ENCODE data around the gene NTM.
A peak's percentile ranks its signal among the peaks of the same experiment; 100 is the strongest.

Gene NTM

GRCh38 chr11:131924457-131925201 lies 554.2 kb downstream of the NTM start:
- TF ChIP-seq CTCF (IDR thresholded peaks at IDR 0.05; ENCODE audit: low read depth, low read length), result no peak
- no peak overlapping the region for H3K4me3 ChIP-seq (replicated peaks in 1 of 2; ENCODE audit: low read depth in 2 of 2, low read length in 2 of 2)
- DNase-seq (ENCODE audit: low read depth in 2 of 2), result peak; percentile 50 to 84

DNA sequence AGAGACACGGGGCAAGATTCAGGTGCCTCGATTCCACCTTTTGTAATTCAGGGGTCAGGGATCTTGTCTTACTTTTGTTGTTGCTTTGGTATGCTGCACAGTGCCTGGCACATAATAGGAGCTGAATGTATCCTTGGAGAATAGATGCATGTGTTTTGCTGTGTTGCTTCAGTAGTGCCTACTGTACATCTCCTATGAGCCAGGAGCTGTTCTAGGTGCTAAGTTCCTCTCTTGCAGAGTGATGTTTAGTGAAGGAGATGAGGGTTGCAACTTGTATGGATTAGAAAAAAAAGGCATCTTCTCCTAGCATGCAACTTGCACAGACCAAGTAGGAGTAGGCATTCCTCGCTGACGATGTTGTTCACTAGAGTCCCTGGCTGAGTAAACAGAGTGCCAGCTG lies 555.4 kb downstream of the NTM start:
- no peak overlapping the region for H3K4me3 ChIP-seq (replicated peaks in 1 of 2; ENCODE audit: low read depth in 2 of 2, low read length in 2 of 2)
- no peak for DNase-seq (ENCODE audit: low read depth in 2 of 2)
- TF ChIP-seq CTCF (IDR thresholded peaks at IDR 0.05; ENCODE audit: low read depth, low read length), result no peak

- no peak for DNase-seq (ENCODE audit: low read depth in 2 of 2)
- TF ChIP-seq CTCF (IDR thresholded peaks at IDR 0.05; ENCODE audit: low read depth, low read length), result no peak
- H3K4me3 ChIP-seq (replicated peaks in 1 of 2; ENCODE audit: low read depth in 2 of 2, low read length in 2 of 2), result no peak overlapping the region
These were observed 558.6 kb downstream of the NTM start for GRCh38 chr11:131928992-131929391.

GRCh38 chr11:131932584-131933325 lies 562.3 kb downstream of the NTM start:
- TF ChIP-seq CTCF (IDR thresholded peaks at IDR 0.05; ENCODE audit: low read depth, low read length), result no peak
- H3K4me3 ChIP-seq (replicated peaks in 1 of 2; ENCODE audit: low read depth in 2 of 2, low read length in 2 of 2), result no peak overlapping the region
- DNase-seq (ENCODE audit: low read depth in 2 of 2), result no peak

- H3K4me3 ChIP-seq (replicated peaks in 1 of 2; ENCODE audit: low read depth in 2 of 2, low read length in 2 of 2), result no peak overlapping the region
- DNase-seq (ENCODE audit: low read depth in 2 of 2), result no peak
- no peak for TF ChIP-seq CTCF (IDR thresholded peaks at IDR 0.05; ENCODE audit: low read depth, low read length)
These were observed 563.6 kb downstream of the NTM start for GRCh38 chr11:131934006-131934405.

GRCh38 chr11:131938351-131938751 lies 567.9 kb downstream of the NTM start:
- H3K4me3 ChIP-seq (replicated peaks in 1 of 2; ENCODE audit: low read depth in 2 of 2, low read length in 2 of 2), result no peak overlapping the region
- no peak for TF ChIP-seq CTCF (IDR thresholded peaks at IDR 0.05; ENCODE audit: low read depth, low read length)
- DNase-seq (ENCODE audit: low read depth in 2 of 2), result no peak
